Hepatic stellate cell (primary cell): Measurements from ENCODE around the gene BIN2.

Experiments used
- DNase-seq: peaks from one replicate; pipeline ENCODE4 v3.0.0; 2011; ENCODE audit warnings: low spot score

The BIN2 gene

GRCh38 chr12:51323966-51324895 lies at the start of gene BIN2:
Gene BIN2 (minus strand): TSS chr12:51324174. CDS start chr12:51324102, 72 bp downstream.
- no peak for DNase-seq

- no peak for DNase-seq
Measured at GRCh38 chr12:51373187-51373586, 49.2 kb upstream of the BIN2 start.

GRCh38 chr12:51372021-51372420 lies 48.0 kb upstream of the BIN2 start:
- no peak for DNase-seq

GRCh38 chr12:51371295-51371953 lies 47.5 kb upstream of the BIN2 start:
- peak; percentile 96 for DNase-seq

GRCh38 chr12:51370667-51371066 lies 46.7 kb upstream of the BIN2 start:
- DNase-seq = no peak

- DNase-seq = no peak
Measured at GRCh38 chr12:51369581-51369980, 45.6 kb upstream of the BIN2 start.

GRCh38 chr12:51368640-51369517 lies 44.9 kb upstream of the BIN2 start:
- DNase-seq = peak; percentile 27

GRCh38 chr12:51365276-51365675 lies 41.3 kb upstream of the BIN2 start:
- DNase-seq = no peak

- no peak for DNase-seq
Measured at GRCh38 chr12:51364001-51364400, 40.0 kb upstream of the BIN2 start.

- peak; percentile 22 for DNase-seq
Measured at GRCh38 chr12:51362747-51363342, 38.9 kb upstream of the BIN2 start.

GRCh38 chr12:51362307-51362706 lies 38.3 kb upstream of the BIN2 start:
- no peak for DNase-seq

- DNase-seq = no peak
Measured at GRCh38 chr12:51361161-51362016, 37.4 kb upstream of the BIN2 start.

GRCh38 chr12:51360315-51360714 lies 36.3 kb upstream of the BIN2 start:
- no peak for DNase-seq

- DNase-seq = no peak
Measured at GRCh38 chr12:51359851-51360250, 35.9 kb upstream of the BIN2 start.

- no peak for DNase-seq
Measured at GRCh38 chr12:51358496-51358895, 34.5 kb upstream of the BIN2 start.

- DNase-seq = no peak
Measured at GRCh38 chr12:51357374-51358047, 33.5 kb upstream of the BIN2 start.

- DNase-seq = peak; percentile 46
Measured at GRCh38 chr12:51351913-51352532, 28.0 kb upstream of the BIN2 start.

- DNase-seq = no peak
Measured at GRCh38 chr12:51349026-51349425, 25.1 kb upstream of the BIN2 start.

GRCh38 chr12:51348116-51348515 lies 24.1 kb upstream of the BIN2 start:
- DNase-seq = no peak

GRCh38 chr12:51346581-51346980 lies 22.6 kb upstream of the BIN2 start, which contains the start of gene CELA1:
Gene CELA1 (minus strand): TSS chr12:51346679. CDS start chr12:51346638, 41 bp downstream.
- DNase-seq = no peak
